HUES6 (cell line): Measurements from ENCODE around the gene KCNB1.

Experiments
- H3K27ac ChIP-seq: 2 replicates; pipeline ENCODE4 v1.7.0; 2013; ENCODE audit warnings: low read depth, mild to moderate bottlenecking, low read length, inconsistent platforms
- H3K27me3 ChIP-seq: 2 replicates; pipeline ENCODE4 v1.6.1; 2013; ENCODE audit warnings: low read length; ENCODE audit not compliant: control insufficient read depth, insufficient read depth
- H3K36me3 ChIP-seq: 2 replicates; pipeline ENCODE4 v1.6.1; 2013; ENCODE audit warnings: low read length; ENCODE audit not compliant: control insufficient read depth, insufficient read depth
- H3K4me1 ChIP-seq: 2 replicates; pipeline ENCODE4 v1.6.1; 2013; ENCODE audit warnings: low read length; ENCODE audit not compliant: control insufficient read depth, insufficient read depth
- H3K4me3 ChIP-seq: 2 replicates; pipeline ENCODE4 v1.5.1; 2013; ENCODE audit warnings: low read depth, low read length
- H3K9ac ChIP-seq: one replicate; pipeline ENCODE4 v1.6.1; 2013; ENCODE audit warnings: mild to moderate bottlenecking, low read length
- H3K9me3 ChIP-seq: 2 replicates; pipeline ENCODE4 v1.6.1; 2013; ENCODE audit warnings: low read depth, low read length; ENCODE audit not compliant: control insufficient read depth, insufficient read depth

KCNB1 gene

GRCh38 chr20:49497398-49497669 is 14.9 kb upstream of the KCNB1 start:
- Histone ChIP-seq H3K9ac (no peak overlapping the region), H3K27me3 (no peaks in the 10 kb centered on the region), H3K27ac (no peak overlapping the region), H3K9me3 (peaks cover 3% of the 10 kb centered on the region; the same call in 1 of the 2 replicates), H3K4me1 (peaks cover 14% of the 10 kb centered on the region; the same call in 1 of the 2 replicates), H3K4me3 (no peak overlapping the region), H3K36me3 (no peaks in the 10 kb centered on the region)

- no peak overlapping the region for H3K4me3 ChIP-seq
- no peak overlapping the region for H3K27ac ChIP-seq
- H3K27me3 ChIP-seq = no peaks in the 10 kb centered on the region
- H3K9ac ChIP-seq = no peak overlapping the region
- H3K4me1 ChIP-seq = peaks cover 14% of the 10 kb centered on the region; the same call in 1 of the 2 replicates
- no peaks in the 10 kb centered on the region for H3K9me3 ChIP-seq
- H3K36me3 ChIP-seq = no peaks in the 10 kb centered on the region
Measured at GRCh38 chr20:49496553-49497397, 14.3 kb upstream of the KCNB1 start.

GRCh38 chr20:49496043-49496442 is 13.6 kb upstream of the KCNB1 start:
- no peaks in the 10 kb centered on the region for H3K9me3 ChIP-seq
- H3K27ac ChIP-seq = no peak overlapping the region
- H3K4me3 ChIP-seq = no peak overlapping the region
- H3K9ac ChIP-seq = no peak overlapping the region
- H3K27me3 ChIP-seq = no peaks in the 10 kb centered on the region
- no peaks in the 10 kb centered on the region for H3K36me3 ChIP-seq
- peaks cover 14% of the 10 kb centered on the region; the same call in 1 of the 2 replicates for H3K4me1 ChIP-seq

- H3K27me3 ChIP-seq = peaks cover 23% of the 10 kb centered on the region
- H3K9ac ChIP-seq = no peak overlapping the region
- H3K9me3 ChIP-seq = peaks cover 4% of the 10 kb centered on the region; the same call in 1 of the 2 replicates
Measured at GRCh38 chr20:49490689-49491088, 8.2 kb upstream of the KCNB1 start.

GRCh38 chr20:49489688-49490087 is 7.2 kb upstream of the KCNB1 start:
- Histone ChIP-seq H3K27ac (no peak overlapping the region), H3K4me3 (no peak overlapping the region), H3K27me3 (peaks cover 33% of the 10 kb centered on the region), H3K4me1 (no peaks in the 10 kb centered on the region), H3K9ac (no peak overlapping the region), H3K9me3 (peaks cover 4% of the 10 kb centered on the region; the same call in 1 of the 2 replicates), H3K36me3 (no peaks in the 10 kb centered on the region)

More at GRCh38 chr20:49490689-49491088, 8.2 kb upstream of the KCNB1 start:
- H3K27ac ChIP-seq = no peak overlapping the region
- no peaks in the 10 kb centered on the region for H3K36me3 ChIP-seq
- no peak overlapping the region for H3K4me3 ChIP-seq
- no peaks in the 10 kb centered on the region for H3K4me1 ChIP-seq

- peaks cover 4% of the 10 kb centered on the region; the same call in 1 of the 2 replicates for H3K9me3 ChIP-seq
- H3K27me3 ChIP-seq = peaks cover 56% of the 10 kb centered on the region
- no peaks in the 10 kb centered on the region for H3K36me3 ChIP-seq
- H3K27ac ChIP-seq = no peak overlapping the region
- H3K4me1 ChIP-seq = no peaks in the 10 kb centered on the region
- H3K9ac ChIP-seq = no peak overlapping the region
- H3K4me3 ChIP-seq = no peak overlapping the region
Measured at GRCh38 chr20:49486064-49486463, 3.6 kb upstream of the KCNB1 start.

- Histone ChIP-seq H3K27me3 (peaks cover 56% of the 10 kb centered on the region), H3K27ac (no peak overlapping the region), H3K36me3 (no peaks in the 10 kb centered on the region), H3K9ac (no peak overlapping the region), H3K4me3 (no peak overlapping the region), H3K9me3 (peaks cover 4% of the 10 kb centered on the region; the same call in 1 of the 2 replicates), H3K4me1 (no peaks in the 10 kb centered on the region)
Measured at GRCh38 chr20:49485563-49485962, 3.1 kb upstream of the KCNB1 start.

GRCh38 chr20:49484180-49485140 is 2.0 kb upstream of the KCNB1 start:
- H3K36me3 ChIP-seq = no peaks in the 10 kb centered on the region
- peak overlapping the region; percentile 70 for H3K4me3 ChIP-seq
- H3K9ac ChIP-seq = no peak overlapping the region
- peaks cover 3% of the 10 kb centered on the region; the same call in 1 of the 2 replicates for H3K9me3 ChIP-seq
- H3K4me1 ChIP-seq = no peaks in the 10 kb centered on the region
- H3K27me3 ChIP-seq = peaks cover 53% of the 10 kb centered on the region
- no peak overlapping the region for H3K27ac ChIP-seq

GRCh38 chr20:49483696-49484123 is 1.2 kb upstream of the KCNB1 start:
- H3K9ac ChIP-seq = no peak overlapping the region
- H3K4me3 ChIP-seq = peak overlapping the region; percentile 78

GRCh38 chr20:49483018-49483695 is 689 bp upstream of the KCNB1 start:
- Histone ChIP-seq H3K36me3 (no peaks in the 10 kb centered on the region), H3K9me3 (no peaks in the 10 kb centered on the region), H3K9ac (no peak overlapping the region), H3K27me3 (peaks cover 45% of the 10 kb centered on the region), H3K4me1 (no peaks in the 10 kb centered on the region), H3K4me3 (peak overlapping the region; percentile 78), H3K27ac (no peak overlapping the region)

More at GRCh38 chr20:49483696-49484123, 1.2 kb upstream of the KCNB1 start:
- H3K27me3 ChIP-seq = peaks cover 50% of the 10 kb centered on the region
- no peak overlapping the region for H3K27ac ChIP-seq
- no peaks in the 10 kb centered on the region for H3K4me1 ChIP-seq
- no peaks in the 10 kb centered on the region for H3K9me3 ChIP-seq
- H3K36me3 ChIP-seq = no peaks in the 10 kb centered on the region
